Esophagus muscularis mucosa (tissue), 3 donors: ENCODE results near the gene RANBP3.

Experiments used
- POLR2A ChIP-seq: fragments of 450-650 bp; IDR thresholded peaks from one replicate; pipeline ENCODE4 v1.6.1; 2017; ENCODE audit warnings: antibody characterized with exemption, moderate library complexity, mild to moderate bottlenecking, low read depth
- POLR2AphosphoS5 ChIP-seq, 2 donors: sonication (generic); formaldehyde crosslinking; IDR thresholded peaks; one replicate each; pipeline ENCODE4 v1.6.1; 2017; ENCODE audit warnings: antibody characterized with exemption in 2 of 2
- TF ChIP-seq, protein P1 (sequence below), 3 experiments: fragments of 200-600 bp in 2 of 3; fragments of 450-650 bp in 1 of 3; sonication (generic) in 2 of 3; IDR thresholded peaks; one replicate each; pipeline ENCODE4 v1.5.1; 2017 to 2019; ENCODE audit warnings: antibody characterized with exemption in 3 of 3, mild to moderate bottlenecking in 2 of 3, moderate library complexity in 1 of 3

DNA sequence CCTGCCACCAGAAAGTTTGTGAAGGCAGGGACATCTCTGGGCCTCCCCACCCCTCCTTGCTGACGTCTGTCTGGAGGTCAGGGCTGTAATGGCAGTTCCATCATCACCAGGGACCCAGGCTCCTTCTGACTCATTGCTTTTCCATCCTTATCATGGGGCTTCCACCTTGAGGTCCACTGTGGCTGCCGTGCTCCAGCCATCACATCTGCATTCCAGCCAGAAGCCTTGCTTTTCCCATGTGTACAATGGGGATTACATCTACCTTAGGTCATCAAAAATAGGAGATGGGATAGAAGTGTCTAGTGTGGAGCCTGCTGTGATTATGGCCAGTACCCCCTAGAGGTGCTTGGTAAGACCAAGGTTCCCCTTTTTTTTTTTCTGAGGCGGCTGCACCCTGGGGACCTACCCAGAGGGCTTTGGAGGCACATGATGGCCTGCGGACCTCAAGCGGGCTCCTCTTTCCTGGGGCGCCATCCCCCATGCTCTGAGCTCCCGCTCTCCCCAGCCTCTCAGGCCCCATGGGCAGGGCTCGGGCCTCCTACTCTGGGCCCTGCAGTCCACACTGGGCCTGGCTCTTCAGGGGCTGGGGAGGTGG lies 13.4 kb upstream of the RANBP3 start:
- no peak for TF ChIP-seq POLR2A
- TF ChIP-seq, protein P1, sequence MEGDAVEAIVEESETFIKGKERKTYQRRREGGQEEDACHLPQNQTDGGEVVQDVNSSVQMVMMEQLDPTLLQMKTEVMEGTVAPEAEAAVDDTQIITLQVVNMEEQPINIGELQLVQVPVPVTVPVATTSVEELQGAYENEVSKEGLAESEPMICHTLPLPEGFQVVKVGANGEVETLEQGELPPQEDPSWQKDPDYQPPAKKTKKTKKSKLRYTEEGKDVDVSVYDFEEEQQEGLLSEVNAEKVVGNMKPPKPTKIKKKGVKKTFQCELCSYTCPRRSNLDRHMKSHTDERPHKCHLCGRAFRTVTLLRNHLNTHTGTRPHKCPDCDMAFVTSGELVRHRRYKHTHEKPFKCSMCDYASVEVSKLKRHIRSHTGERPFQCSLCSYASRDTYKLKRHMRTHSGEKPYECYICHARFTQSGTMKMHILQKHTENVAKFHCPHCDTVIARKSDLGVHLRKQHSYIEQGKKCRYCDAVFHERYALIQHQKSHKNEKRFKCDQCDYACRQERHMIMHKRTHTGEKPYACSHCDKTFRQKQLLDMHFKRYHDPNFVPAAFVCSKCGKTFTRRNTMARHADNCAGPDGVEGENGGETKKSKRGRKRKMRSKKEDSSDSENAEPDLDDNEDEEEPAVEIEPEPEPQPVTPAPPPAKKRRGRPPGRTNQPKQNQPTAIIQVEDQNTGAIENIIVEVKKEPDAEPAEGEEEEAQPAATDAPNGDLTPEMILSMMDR (IDR thresholded peaks at IDR 0.05) = no peak
- no peak for TF ChIP-seq POLR2AphosphoS5 (IDR thresholded peaks at IDR 0.05)
